Endothelial cell of umbilical vein (primary cell): ENCODE measurements around the gene UBE2I. TPM values are rescaled to one million over a fixed set of nuclear protein-coding genes. Genes with fewer than 3 reads are reported as not detected.

Experiments
- BruUV-seq: library from RNA; stranded (reverse); fragments of 400-500 nt; replicated peaks from 2 replicates; lab custom pipeline; 2021; lab: Mats Ljungman, UMichigan
- CTCF ChIA-PET: fragments of 300-600, 350-600 bp; sonication (Branson Sonifier 250); formaldehyde crosslinking; loops from one replicate; lab custom pipeline; 2021; ENCODE audit warnings: antibody characterized with exemption, inconsistent platforms; lab: Charles Lee
- POLR2A ChIA-PET: fragments of 300-600, 350-600 bp; sonication (Branson Sonifier 250); formaldehyde crosslinking; loops from one replicate; lab custom pipeline; 2021; ENCODE audit warnings: antibody characterized with exemption, inconsistent platforms; lab: Charles Lee
- DNase-seq: peaks from one replicate; pipeline ENCODE4 v3.0.0-alpha.2; 2011; ENCODE audit warnings: low read depth, low spot score
- FAIRE-seq: peaks from 2 replicates; lab custom pipeline; 2011; peaks lifted over from hg19 to GRCh38; lab: Jason Lieb, UNC
- H2AFZ ChIP-seq: 2 replicates; pipeline ENCODE4 v1.6.0; 2012; ENCODE audit warnings: low read depth, low read length, control low read depth, inconsistent platforms
- H3K27ac ChIP-seq: 2 replicates; pipeline ENCODE4 v1.5.1; 2011; ENCODE audit warnings: low read depth, mild to moderate bottlenecking, control low read depth, low read length, moderate library complexity; ENCODE audit not compliant: insufficient read depth
- H3K27me3 ChIP-seq, 2 experiments: 2 replicates each; pipeline versions ENCODE4 v1.6.0 to v1.6.1; 2011; ENCODE audit warnings: low read length in 2 of 2, mixed read lengths in 1 of 2; ENCODE audit not compliant: control insufficient read depth in 2 of 2, insufficient read depth in 2 of 2
- H3K36me3 ChIP-seq, 2 experiments: 2 replicates in 1 of 2; 3 replicates in 1 of 2; pipeline ENCODE4 v1.5.1; 2011; ENCODE audit warnings: low read length in 2 of 2, mild to moderate bottlenecking in 1 of 2, moderate library complexity in 1 of 2; ENCODE audit not compliant: control insufficient read depth in 2 of 2, insufficient read depth in 2 of 2; ENCODE audit errors: extremely low read depth in 1 of 2
- H3K4me1 ChIP-seq: 3 replicates; pipeline ENCODE4 v1.5.1; 2011; ENCODE audit warnings: mild to moderate bottlenecking, low read length; ENCODE audit not compliant: control insufficient read depth, insufficient read depth; ENCODE audit errors: extremely low read depth
- H3K4me2 ChIP-seq: 2 replicates; pipeline ENCODE4 v1.6.1; 2011; ENCODE audit warnings: low read length, control low read depth, mixed read lengths; ENCODE audit not compliant: insufficient read depth
- H3K4me3 ChIP-seq, 3 experiments: fragments of 200-600 bp in 1 of 3; sonication (generic), shearing (Covaris generic) in 1 of 3; replicated peaks in 1 of 3; 2 replicates each; pipeline ENCODE4 v1.5.1; 2011 to 2016; ENCODE audit warnings: control low read depth in 3 of 3, low read length in 3 of 3, mild to moderate bottlenecking in 2 of 3, inconsistent platforms in 1 of 3, low read depth in 1 of 3, moderate library complexity in 1 of 3; ENCODE audit not compliant: insufficient read depth in 1 of 3
- H3K79me2 ChIP-seq: 2 replicates; pipeline ENCODE4 v1.6.0; 2012; ENCODE audit warnings: low read length, inconsistent platforms; ENCODE audit not compliant: control insufficient read depth, insufficient read depth
- H3K9ac ChIP-seq: replicated peaks from 2 replicates; pipeline ENCODE3; 2011; ENCODE audit warnings: low read length, control low read depth; ENCODE audit not compliant: insufficient read depth; ENCODE audit errors: extremely low read depth
- H3K9me1 ChIP-seq: replicated peaks from 3 replicates; pipeline ENCODE4 v1.6.0; 2011; ENCODE audit warnings: mild to moderate bottlenecking, low read length; ENCODE audit not compliant: control insufficient read depth, insufficient read depth; ENCODE audit errors: extremely low read depth
- H3K9me3 ChIP-seq: replicated peaks from 2 replicates; pipeline ENCODE4 v1.5.1; 2012; ENCODE audit warnings: low read length, inconsistent platforms; ENCODE audit not compliant: control insufficient read depth, insufficient read depth
- H4K20me1 ChIP-seq: replicated peaks from 2 replicates; pipeline ENCODE3; 2011; ENCODE audit warnings: mild to moderate bottlenecking, low read length; ENCODE audit not compliant: control insufficient read depth, insufficient read depth; ENCODE audit errors: extremely low read depth
- EZH2 ChIP-seq: IDR thresholded peaks from 2 replicates; pipeline ENCODE4 v1.6.1; 2012; ENCODE audit warnings: borderline replicate concordance, low read depth, mild to moderate bottlenecking, moderate library complexity, low read length, inconsistent platforms; ENCODE audit not compliant: severe bottlenecking
- FOS ChIP-seq: IDR thresholded peaks from 2 replicates; pipeline ENCODE4 v1.6.1; 2011; ENCODE audit warnings: mild to moderate bottlenecking, low read length, moderate library complexity, borderline replicate concordance; ENCODE audit not compliant: insufficient read depth
- GATA2 ChIP-seq: IDR thresholded peaks from 2 replicates; pipeline ENCODE4 v1.7.0; 2011; ENCODE audit warnings: low read depth, mild to moderate bottlenecking, moderate library complexity, mixed read lengths, low read length; ENCODE audit not compliant: insufficient read length, insufficient read depth
- JUN ChIP-seq: IDR thresholded peaks from 2 replicates; pipeline ENCODE4 v1.6.1; 2011; ENCODE audit warnings: borderline replicate concordance, low read depth; ENCODE audit not compliant: insufficient read length, insufficient read depth
- MYC ChIP-seq: IDR thresholded peaks from one replicate; pipeline ENCODE4 v1.6.1; 2011; ENCODE audit warnings: mild to moderate bottlenecking, low read depth, low read length
- POLR2A ChIP-seq: IDR thresholded peaks from 2 replicates; pipeline ENCODE4 v1.6.1; 2012; ENCODE audit warnings: low read depth, mild to moderate bottlenecking, control low read depth, low read length
- POLR2AphosphoS5 ChIP-seq: IDR thresholded peaks from 2 replicates; pipeline ENCODE4 v1.6.1; 2012; ENCODE audit warnings: low read depth, mild to moderate bottlenecking, control low read depth, low read length, moderate library complexity; ENCODE audit not compliant: insufficient read depth
- dilution Hi-C: fragments of 300-500 bp; cut with MboI; formaldehyde crosslinking; loops from one replicate; pipeline ENCODE4 v1.15.0; 2019; ENCODE audit warnings: low sequenced_read_pairs; ENCODE audit not compliant: extremely low pct_ligation_motif_present
- intact Hi-C: fragments of 100-400 bp; cut with micrococcal nuclease; formaldehyde crosslinking; loops from one replicate; pipeline ENCODE4 v1.10.0; 2022
- polyA plus RNA-seq, 4 experiments: library from polyadenylated mRNA; depleted of rRNA in 3 of 4; stranded (reverse) in 3 of 4; unstranded in 1 of 4; fragments of >200 nt; gene quantifications; 2 replicates each; pipeline versions ENCODE4 v1.2.1 to v1.2.3, GENCODE V29; 2011 to 2012; ENCODE audit warnings: missing spikeins in 1 of 4
- total RNA-seq: library from RNA; stranded (reverse); gene quantifications from 2 replicates; pipeline ENCODE4 v1.2.3, GENCODE V29; 2021
- TF ChIP-seq, protein P1 (sequence below), 2 donors: IDR thresholded peaks; 1 replicate in 1 of 2; 2 replicates in 1 of 2; pipeline ENCODE4 v1.5.1; 2011; ENCODE audit warnings: low read length in 2 of 2, mild to moderate bottlenecking in 2 of 2, moderate library complexity in 2 of 2, control low read depth in 1 of 2, inconsistent platforms in 1 of 2, low read depth in 1 of 2; ENCODE audit not compliant: insufficient read depth in 1 of 2; ENCODE audit errors: extremely low read depth in 1 of 2
- TF ChIP-seq, protein P2 (sequence below): IDR thresholded peaks from 2 replicates; pipeline ENCODE4 v1.6.1; 2011; ENCODE audit not compliant: insufficient read depth, insufficient read length

UBE2I gene
- total and polyA plus RNA-seq, 2 donors (not counting 3 experiments of a cell fraction or from before 2014, with no cell fraction given), result 122 to 233 TPM

DNA sequence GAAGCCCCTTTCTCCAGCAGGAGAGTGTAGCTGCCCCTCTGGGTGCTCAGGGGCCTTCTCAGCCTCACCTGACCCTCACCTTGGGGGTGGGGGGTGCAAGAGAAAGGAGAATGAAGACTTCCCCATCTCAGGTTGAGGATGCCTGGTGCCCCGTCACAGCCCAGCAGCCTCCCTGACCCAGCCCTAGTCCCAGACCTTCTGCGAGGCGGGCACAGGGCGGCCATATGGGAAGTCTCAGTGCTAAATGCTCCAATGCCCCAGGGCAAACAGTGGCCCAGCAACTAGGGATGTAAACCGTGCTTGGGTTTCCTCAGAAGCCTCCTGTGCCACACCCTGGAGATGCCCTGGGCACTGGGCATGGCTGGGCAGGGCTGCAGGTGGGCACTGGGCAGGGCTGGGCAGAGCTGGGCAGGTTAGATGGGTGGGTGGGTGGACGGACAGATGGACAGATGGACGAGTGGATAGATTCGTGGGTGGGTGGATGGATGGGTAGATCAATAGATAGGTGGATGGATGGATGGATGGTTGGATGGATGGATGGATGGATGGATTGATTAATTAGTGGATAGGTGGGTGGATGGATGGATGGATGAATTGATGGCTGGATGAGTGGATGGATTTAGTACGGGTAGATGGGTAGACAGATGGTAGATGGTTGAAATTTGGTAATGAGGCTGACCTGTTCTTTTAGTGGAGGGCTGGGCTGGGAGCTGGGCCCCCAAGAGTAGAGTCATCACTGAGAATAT lies 36.8 kb upstream of the UBE2I start:
- CTCF ChIA-PET, result no interaction called here
- H3K4me2 ChIP-seq, result no peak overlapping the region
- POLR2A ChIA-PET, result no interaction called here

More for the DNA sequence above, 36.8 kb upstream of the UBE2I start:
- no peaks in the 10 kb centered on the region for H3K9me3 ChIP-seq
- no peak overlapping the region for H3K9ac ChIP-seq
- H4K20me1 ChIP-seq, result no peaks in the 10 kb centered on the region
- H3K4me3 ChIP-seq, result no peak overlapping the region
- intact Hi-C loops (no loop called here), dilution Hi-C loops (no loop called here)
- H2AFZ ChIP-seq, result no peak overlapping the region
- TF ChIP-seq FOS (no peak), MYC (no peak), JUN (no peak), GATA2 (no peak), POLR2AphosphoS5 (no peak), POLR2A (no peak), EZH2 (no peak)
- TF ChIP-seq, protein P1, sequence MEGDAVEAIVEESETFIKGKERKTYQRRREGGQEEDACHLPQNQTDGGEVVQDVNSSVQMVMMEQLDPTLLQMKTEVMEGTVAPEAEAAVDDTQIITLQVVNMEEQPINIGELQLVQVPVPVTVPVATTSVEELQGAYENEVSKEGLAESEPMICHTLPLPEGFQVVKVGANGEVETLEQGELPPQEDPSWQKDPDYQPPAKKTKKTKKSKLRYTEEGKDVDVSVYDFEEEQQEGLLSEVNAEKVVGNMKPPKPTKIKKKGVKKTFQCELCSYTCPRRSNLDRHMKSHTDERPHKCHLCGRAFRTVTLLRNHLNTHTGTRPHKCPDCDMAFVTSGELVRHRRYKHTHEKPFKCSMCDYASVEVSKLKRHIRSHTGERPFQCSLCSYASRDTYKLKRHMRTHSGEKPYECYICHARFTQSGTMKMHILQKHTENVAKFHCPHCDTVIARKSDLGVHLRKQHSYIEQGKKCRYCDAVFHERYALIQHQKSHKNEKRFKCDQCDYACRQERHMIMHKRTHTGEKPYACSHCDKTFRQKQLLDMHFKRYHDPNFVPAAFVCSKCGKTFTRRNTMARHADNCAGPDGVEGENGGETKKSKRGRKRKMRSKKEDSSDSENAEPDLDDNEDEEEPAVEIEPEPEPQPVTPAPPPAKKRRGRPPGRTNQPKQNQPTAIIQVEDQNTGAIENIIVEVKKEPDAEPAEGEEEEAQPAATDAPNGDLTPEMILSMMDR (IDR thresholded peaks at IDR 0.05; ENCODE audit: extremely low read depth in 1 of 2, insufficient read depth in 1 of 2, low read depth in 1 of 2, low read length in 2 of 2), result no peak
- TF ChIP-seq, protein P2, sequence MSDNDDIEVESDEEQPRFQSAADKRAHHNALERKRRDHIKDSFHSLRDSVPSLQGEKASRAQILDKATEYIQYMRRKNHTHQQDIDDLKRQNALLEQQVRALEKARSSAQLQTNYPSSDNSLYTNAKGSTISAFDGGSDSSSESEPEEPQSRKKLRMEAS, result no peak
- DNase-seq (no peak), FAIRE-seq (no peak)
- H3K4me1 ChIP-seq, result no peaks in the 10 kb centered on the region
- H3K36me3 ChIP-seq, result no peaks in the 10 kb centered on the region
- no peaks in the 10 kb centered on the region for H3K27me3 ChIP-seq
- no TSS peak for BruUV-seq
- H3K79me2 ChIP-seq, result no peaks in the 10 kb centered on the region
- no peaks in the 10 kb centered on the region for H3K9me1 ChIP-seq
- no peak overlapping the region for H3K27ac ChIP-seq
